SK-N-SH (cell line): ENCODE results near the gene PIP5K1B. TPM values are rescaled to one million over a fixed set of nuclear protein-coding genes. Genes with fewer than 3 reads are reported as not detected.

ENCODE experiments used
- CTCF ChIA-PET: fragments of 300-600, 350-600 bp; formaldehyde crosslinking; extraction: SDS; loops from one replicate; lab custom pipeline; 2021; lab: Yijun Ruan, JAX
- POLR2A ChIA-PET: fragments of 350-600 bp; sonication (Branson Sonifier 250); formaldehyde crosslinking; extraction: SDS; loops from one replicate; lab custom pipeline; 2020; ENCODE audit warnings: antibody characterized with exemption, inconsistent platforms; lab: Yijun Ruan, JAX
- DNase-seq: peaks from one replicate; pipeline ENCODE4 v3.0.0; 2012
- H2AFZ ChIP-seq: fragments of 200-600 bp; sonication (generic); 2 replicates; pipeline ENCODE4 v1.8.1; 2016; ENCODE audit warnings: antibody characterized with exemption, mild to moderate bottlenecking, low read depth
- H3F3A ChIP-seq: fragments of 200-600 bp; sonication (generic); replicated peaks from 2 replicates; pipeline ENCODE3; 2016; ENCODE audit warnings: antibody characterized with exemption, mild to moderate bottlenecking; ENCODE audit not compliant: insufficient read depth
- H3K27ac ChIP-seq, 2 experiments: fragments of 200-500 bp in 1 of 2; fragments of 200-600 bp in 1 of 2; sonication (Bioruptor generic) in 1 of 2; sonication (generic), shearing (Covaris generic) in 1 of 2; 2 replicates each; pipeline versions ENCODE4 v1.5.1 to v1.6.1; 2014 to 2016; ENCODE audit warnings: low read depth in 2 of 2, inconsistent platforms in 1 of 2, low read length in 1 of 2, mild to moderate bottlenecking in 1 of 2, mixed read lengths in 1 of 2
- H3K27me3 ChIP-seq: fragments of 200-600 bp; sonication (generic), shearing (Covaris generic); 2 replicates; pipeline ENCODE4 v1.6.1; 2016; ENCODE audit warnings: mixed run types; ENCODE audit not compliant: insufficient read depth
- H3K36me3 ChIP-seq, 2 experiments: fragments of 200-500 bp in 1 of 2; fragments of 200-600 bp in 1 of 2; sonication (Bioruptor generic) in 1 of 2; sonication (generic) in 1 of 2; replicated peaks in 1 of 2; 2 replicates each; pipeline versions ENCODE3 to v1.5.1; 2014 to 2016; ENCODE audit warnings: low read length in 1 of 2, mild to moderate bottlenecking in 1 of 2; ENCODE audit not compliant: insufficient read depth in 2 of 2, control insufficient read depth in 1 of 2
- H3K4me1 ChIP-seq, 2 experiments: fragments of 200-500 bp in 1 of 2; fragments of 200-600 bp in 1 of 2; sonication (Bioruptor generic) in 1 of 2; sonication (generic), shearing (Covaris generic) in 1 of 2; 2 replicates each; pipeline versions ENCODE4 v1.5.1 to v1.6.1; 2014 to 2016; ENCODE audit warnings: low read depth in 1 of 2, low read length in 1 of 2, mixed run types in 1 of 2; ENCODE audit not compliant: insufficient read depth in 2 of 2, control insufficient read depth in 1 of 2
- H3K4me2 ChIP-seq: fragments of 200-600 bp; sonication (generic), shearing (Covaris generic); 2 replicates; pipeline ENCODE4 v1.6.1; 2017; ENCODE audit warnings: mixed run types
- H3K4me3 ChIP-seq, 2 experiments: fragments of 200-500 bp in 1 of 2; fragments of 200-600 bp in 1 of 2; sonication (Bioruptor generic) in 1 of 2; sonication (generic), shearing (Covaris generic) in 1 of 2; 2 replicates each; pipeline versions ENCODE4 v1.5.1 to v1.8.1; 2014 to 2016; ENCODE audit warnings: low read depth in 2 of 2, inconsistent platforms in 1 of 2, low read length in 1 of 2, mild to moderate bottlenecking in 1 of 2, mixed read lengths in 1 of 2, moderate library complexity in 1 of 2
- H3K79me2 ChIP-seq: fragments of 200-600 bp; sonication (generic); 2 replicates; pipeline ENCODE4 v1.8.1; 2017; ENCODE audit warnings: mild to moderate bottlenecking; ENCODE audit not compliant: insufficient read depth
- H3K9ac ChIP-seq: fragments of 200-600 bp; sonication (generic); 2 replicates; pipeline ENCODE4 v1.6.1; 2017; ENCODE audit warnings: mixed run types
- H3K9me2 ChIP-seq: fragments of 200-600 bp; sonication (generic); 2 replicates; pipeline ENCODE4 v1.6.1; 2017; ENCODE audit warnings: mixed run types
- H3K9me3 ChIP-seq: fragments of 200-600 bp; sonication (generic); 2 replicates; pipeline ENCODE4 v1.6.1; 2017; ENCODE audit warnings: mixed run types, mild to moderate bottlenecking, moderate library complexity
- H4K20me1 ChIP-seq: fragments of 200-600 bp; sonication (generic); 2 replicates; pipeline ENCODE4 v1.6.1; 2017; ENCODE audit warnings: mild to moderate bottlenecking, mixed run types; ENCODE audit not compliant: insufficient read depth
- CHD2 ChIP-seq: fragments of 150-350 bp; IDR thresholded peaks from 2 replicates; pipeline ENCODE4 v1.6.1; 2018; ENCODE audit warnings: low read length; ENCODE audit not compliant: partially characterized antibody
- EP300 ChIP-seq, 2 experiments: IDR thresholded peaks; 2 replicates each; pipeline versions ENCODE4 v1.4.0 to v1.6.1; 2012; ENCODE audit warnings: borderline replicate concordance in 1 of 2, low read depth in 1 of 2, low read length in 1 of 2
- EZH2phosphoT487 ChIP-seq: fragments of 200-600 bp; sonication (generic); IDR thresholded peaks from 2 replicates; pipeline ENCODE4 v1.6.1; 2017; ENCODE audit warnings: low read depth, mixed run types, mild to moderate bottlenecking, antibody characterized with exemption, moderate library complexity, borderline replicate concordance
- FOXJ3 ChIP-seq: sonication (generic); formaldehyde crosslinking; IDR thresholded peaks from 2 replicates; pipeline ENCODE4 v1.5.1; 2020; ENCODE audit warnings: mild to moderate bottlenecking, missing genetic modification reagents
- GATA2 ChIP-seq: sonication (generic); formaldehyde crosslinking; IDR thresholded peaks from 2 replicates; pipeline ENCODE4 v1.5.0; 2020; ENCODE audit warnings: mild to moderate bottlenecking, missing genetic modification reagents
- JUND ChIP-seq: IDR thresholded peaks from 2 replicates; pipeline ENCODE4 v1.4.0; 2012
- MEF2A ChIP-seq: IDR thresholded peaks from 2 replicates; pipeline ENCODE4 v1.4.0; 2012; ENCODE audit warnings: low read depth, borderline replicate concordance
- MXI1 ChIP-seq: IDR thresholded peaks from 2 replicates; pipeline ENCODE4 v1.6.1; 2012; ENCODE audit warnings: mild to moderate bottlenecking, low read depth, low read length, improper control_type of control experiment
- NRF1 ChIP-seq: IDR thresholded peaks from 2 replicates; pipeline ENCODE4 v1.6.1; 2012; ENCODE audit warnings: low read depth, mild to moderate bottlenecking, low read length
- POLR2AphosphoS5 ChIP-seq: IDR thresholded peaks from 2 replicates; pipeline ENCODE4 v1.6.1; 2012; ENCODE audit warnings: low read depth, low read length
- RXRA ChIP-seq: IDR thresholded peaks from 2 replicates; pipeline ENCODE4 v1.4.0; 2012; ENCODE audit warnings: low read depth, mild to moderate bottlenecking, borderline replicate concordance
- SIN3A ChIP-seq: IDR thresholded peaks from 2 replicates; pipeline ENCODE4 v1.6.1; 2012; ENCODE audit warnings: low read depth, mild to moderate bottlenecking, low read length, moderate library complexity, borderline replicate concordance
- TCF12 ChIP-seq: IDR thresholded peaks from 2 replicates; pipeline ENCODE4 v1.4.0; 2012
- YY1 ChIP-seq: IDR thresholded peaks from 2 replicates; pipeline ENCODE4 v1.4.0; 2012; ENCODE audit warnings: low read depth, mild to moderate bottlenecking
- WGBS: methylation state at CpG from one replicate; pipeline ENCODE4 v1.1.6; 2017; ENCODE audit warnings: low lambda C conversion rate; 5-methylcytosine and 5-hydroxymethylcytosine counted together
- polyA plus RNA-seq, 3 experiments: library from polyadenylated mRNA; depleted of rRNA; stranded (reverse); fragments of >200 nt; gene quantifications; 2 replicates each; pipeline ENCODE4 v1.2.3, GENCODE V29; 2012
- TF ChIP-seq, protein P1 (sequence below): fragments of 150-350 bp; IDR thresholded peaks from 2 replicates; pipeline ENCODE4 v1.6.1; 2016; ENCODE audit warnings: mild to moderate bottlenecking, low read depth, low read length
- TF ChIP-seq, protein P2 (sequence below): IDR thresholded peaks from 2 replicates; pipeline ENCODE4 v1.4.0; 2012; ENCODE audit warnings: low read depth, borderline replicate concordance
- TF ChIP-seq, protein P3 (sequence below): IDR thresholded peaks from 2 replicates; pipeline ENCODE4; 2012

Gene PIP5K1B
- polyA plus RNA-seq, 1 of the 3 experiments (the other 2 are of a cell fraction): not detected

DNA sequence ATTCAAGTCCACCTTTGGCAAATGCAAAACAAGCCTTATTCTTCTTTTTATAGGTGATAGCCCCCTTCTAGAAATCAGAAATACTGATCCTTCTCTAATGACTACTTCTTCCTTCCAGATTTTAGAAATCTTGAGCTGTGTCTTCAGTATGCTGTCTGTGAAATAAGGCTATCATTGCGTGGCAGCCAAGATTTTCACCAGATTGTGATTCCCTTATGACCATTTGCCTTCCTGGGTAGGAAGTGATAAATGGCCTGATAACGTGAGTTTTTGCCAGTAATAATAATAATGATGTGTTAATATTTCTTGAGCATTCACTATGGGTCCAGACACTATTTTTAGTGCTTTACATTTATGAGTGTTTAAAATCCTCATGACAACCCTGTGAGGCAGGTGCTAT is 80.9 kb downstream of the PIP5K1B start:
- H3K4me1 ChIP-seq: peaks cover 4 to 7% of the 10 kb centered on the region in 2 experiments; a peak in 3 of 4 replicates

DNA sequence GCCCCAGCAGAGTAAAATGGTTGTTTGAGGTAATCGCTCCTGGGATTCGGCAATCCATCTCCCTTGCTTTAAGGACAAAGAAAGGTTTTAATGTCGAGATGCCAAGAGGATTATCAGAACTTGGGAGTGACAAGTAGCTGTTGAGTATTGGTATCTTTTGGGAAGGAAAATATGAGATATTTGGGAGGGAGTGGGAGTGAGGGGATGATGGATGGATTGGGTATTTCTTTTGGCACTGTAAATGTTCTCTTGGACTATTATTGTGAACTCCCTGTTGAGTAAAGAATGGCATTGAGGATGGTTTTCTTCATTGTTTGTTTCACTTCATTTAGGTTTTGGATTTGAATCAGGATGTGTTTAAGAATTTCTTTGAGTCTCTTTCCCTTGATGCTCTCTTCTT is 86.1 kb downstream of the PIP5K1B start:
- CTCF ChIA-PET: no interaction called here
- WGBS: 21% methylated on average over 3 of the region's 3 CpGs
- H3K4me3 ChIP-seq: no peak overlapping the region

More for the DNA sequence above, 80.9 kb downstream of the PIP5K1B start:
- Histone ChIP-seq H2AFZ (no peak overlapping the region), H3K9me2 (no peaks in the 10 kb centered on the region), H3K27me3 (peaks cover 4% of the 10 kb centered on the region; the same call in 1 of the 2 replicates), H3K9ac (no peak overlapping the region), H4K20me1 (no peaks in the 10 kb centered on the region; the same call in 1 of the 2 replicates), H3K4me2 (no peak overlapping the region), H3K36me3 (no peaks in the 10 kb centered on the region), H3F3A (no peaks in the 10 kb centered on the region), H3K4me3 (no peak overlapping the region), H3K79me2 (peaks cover 15% of the 10 kb centered on the region; the same call in 1 of the 2 replicates), H3K9me3 (no peaks in the 10 kb centered on the region), H3K27ac (no peak overlapping the region)
- WGBS: 62% methylated on average over 2 of the region's 2 CpGs
- ChIA-PET CTCF (no interaction called here), POLR2A (no interaction called here)
- TF ChIP-seq NRF1: no peak
- no peak for TF ChIP-seq RXRA
- TF ChIP-seq, protein P1, sequence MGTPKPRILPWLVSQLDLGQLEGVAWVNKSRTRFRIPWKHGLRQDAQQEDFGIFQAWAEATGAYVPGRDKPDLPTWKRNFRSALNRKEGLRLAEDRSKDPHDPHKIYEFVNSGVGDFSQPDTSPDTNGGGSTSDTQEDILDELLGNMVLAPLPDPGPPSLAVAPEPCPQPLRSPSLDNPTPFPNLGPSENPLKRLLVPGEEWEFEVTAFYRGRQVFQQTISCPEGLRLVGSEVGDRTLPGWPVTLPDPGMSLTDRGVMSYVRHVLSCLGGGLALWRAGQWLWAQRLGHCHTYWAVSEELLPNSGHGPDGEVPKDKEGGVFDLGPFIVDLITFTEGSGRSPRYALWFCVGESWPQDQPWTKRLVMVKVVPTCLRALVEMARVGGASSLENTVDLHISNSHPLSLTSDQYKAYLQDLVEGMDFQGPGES: no peak
- no peak for TF ChIP-seq JUND
- DNase-seq: no peak

DNA sequence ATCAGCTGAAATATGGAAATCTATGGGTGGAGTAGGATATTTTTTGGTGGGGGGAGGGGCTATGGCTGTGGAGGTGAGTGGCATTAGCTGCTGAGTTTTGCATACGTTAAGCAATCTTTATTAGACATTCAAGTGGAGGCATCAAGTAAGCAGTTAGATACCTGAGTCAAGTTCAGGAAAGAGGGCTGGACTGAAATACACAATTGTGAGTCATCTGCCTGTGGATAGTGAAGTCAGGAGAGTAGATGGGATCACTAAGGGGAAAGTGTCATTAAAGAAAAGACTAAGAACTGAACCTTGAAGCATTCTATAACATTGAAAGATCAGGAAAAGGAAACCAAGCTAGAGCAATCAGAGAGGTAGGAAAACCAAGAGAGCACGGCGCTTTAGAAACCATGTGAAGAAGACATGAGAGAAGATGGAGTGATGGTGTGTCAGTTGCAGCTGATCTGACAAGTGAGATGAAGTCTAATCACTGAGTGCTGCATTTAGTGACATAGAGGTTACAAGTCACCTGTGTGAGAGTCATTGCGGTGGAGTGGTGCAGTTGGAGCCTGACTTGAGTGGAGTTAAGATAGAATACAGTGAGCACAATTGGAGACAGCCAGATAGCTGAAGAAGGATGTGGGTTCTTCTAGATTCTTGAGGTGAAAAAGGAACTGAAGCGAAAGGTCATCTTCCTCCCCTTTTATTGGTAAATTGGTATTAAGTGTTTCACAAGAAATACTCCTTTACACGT is 88.7 kb downstream of the PIP5K1B start:
- Histone ChIP-seq H3K9me2 (no peaks in the 10 kb centered on the region), H3K79me2 (no peaks in the 10 kb centered on the region), H4K20me1 (no peaks in the 10 kb centered on the region), H3F3A (no peaks in the 10 kb centered on the region), H3K36me3 (no peaks in the 10 kb centered on the region), H3K9me3 (no peaks in the 10 kb centered on the region), H3K27me3 (peaks cover 9% of the 10 kb centered on the region), H3K4me1 (no peaks in the 10 kb centered on the region), H3K9ac (no peak overlapping the region), H3K4me3 (no peak overlapping the region), H2AFZ (no peak overlapping the region), H3K27ac (no peak overlapping the region), H3K4me2 (no peak overlapping the region)
- 24% methylated on average over 6 of the region's 6 CpGs for WGBS
- ChIA-PET CTCF (no interaction called here), POLR2A (no interaction called here)
- DNase-seq: no peak
- TF ChIP-seq MEF2A: no peak
- TF ChIP-seq, protein P2, sequence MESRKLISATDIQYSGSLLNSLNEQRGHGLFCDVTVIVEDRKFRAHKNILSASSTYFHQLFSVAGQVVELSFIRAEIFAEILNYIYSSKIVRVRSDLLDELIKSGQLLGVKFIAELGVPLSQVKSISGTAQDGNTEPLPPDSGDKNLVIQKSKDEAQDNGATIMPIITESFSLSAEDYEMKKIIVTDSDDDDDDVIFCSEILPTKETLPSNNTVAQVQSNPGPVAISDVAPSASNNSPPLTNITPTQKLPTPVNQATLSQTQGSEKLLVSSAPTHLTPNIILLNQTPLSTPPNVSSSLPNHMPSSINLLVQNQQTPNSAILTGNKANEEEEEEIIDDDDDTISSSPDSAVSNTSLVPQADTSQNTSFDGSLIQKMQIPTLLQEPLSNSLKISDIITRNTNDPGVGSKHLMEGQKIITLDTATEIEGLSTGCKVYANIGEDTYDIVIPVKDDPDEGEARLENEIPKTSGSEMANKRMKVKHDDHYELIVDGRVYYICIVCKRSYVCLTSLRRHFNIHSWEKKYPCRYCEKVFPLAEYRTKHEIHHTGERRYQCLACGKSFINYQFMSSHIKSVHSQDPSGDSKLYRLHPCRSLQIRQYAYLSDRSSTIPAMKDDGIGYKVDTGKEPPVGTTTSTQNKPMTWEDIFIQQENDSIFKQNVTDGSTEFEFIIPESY: no peak
- TF ChIP-seq, protein P3, sequence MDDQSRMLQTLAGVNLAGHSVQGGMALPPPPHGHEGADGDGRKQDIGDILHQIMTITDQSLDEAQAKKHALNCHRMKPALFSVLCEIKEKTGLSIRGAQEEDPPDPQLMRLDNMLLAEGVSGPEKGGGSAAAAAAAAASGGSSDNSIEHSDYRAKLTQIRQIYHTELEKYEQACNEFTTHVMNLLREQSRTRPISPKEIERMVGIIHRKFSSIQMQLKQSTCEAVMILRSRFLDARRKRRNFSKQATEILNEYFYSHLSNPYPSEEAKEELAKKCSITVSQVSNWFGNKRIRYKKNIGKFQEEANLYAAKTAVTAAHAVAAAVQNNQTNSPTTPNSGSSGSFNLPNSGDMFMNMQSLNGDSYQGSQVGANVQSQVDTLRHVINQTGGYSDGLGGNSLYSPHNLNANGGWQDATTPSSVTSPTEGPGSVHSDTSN: no peak
- no peak for TF ChIP-seq EZH2phosphoT487
- no peak for TF ChIP-seq CHD2
- TF ChIP-seq FOXJ3 (CRISPR knock-in tag): no peak
- TF ChIP-seq POLR2AphosphoS5: no peak
- TF ChIP-seq, protein P1: no peak
- TF ChIP-seq TCF12: no peak
- no peak for TF ChIP-seq EP300 (IDR thresholded peaks at IDR 0.05; ENCODE audit: borderline replicate concordance in 1 of 2, low read depth in 1 of 2, low read length in 1 of 2)
- no peak for TF ChIP-seq YY1
- TF ChIP-seq SIN3A: no peak

More for the DNA sequence above, 86.1 kb downstream of the PIP5K1B start:
- Histone ChIP-seq H3K36me3 (no peaks in the 10 kb centered on the region), H3K9me3 (no peaks in the 10 kb centered on the region), H3K27me3 (peaks cover 9% of the 10 kb centered on the region; the same call in 1 of the 2 replicates), H3K9me2 (no peaks in the 10 kb centered on the region), H3F3A (no peaks in the 10 kb centered on the region), H3K27ac (no peak overlapping the region), H3K4me1 (no peaks in the 10 kb centered on the region), H2AFZ (no peak overlapping the region), H3K79me2 (no peaks in the 10 kb centered on the region), H4K20me1 (no peaks in the 10 kb centered on the region), H3K4me2 (no peak overlapping the region), H3K9ac (no peak overlapping the region)
- no peak for TF ChIP-seq GATA2
- TF ChIP-seq MXI1: no peak
- no peak for TF ChIP-seq EZH2phosphoT487
- no peak for DNase-seq
- POLR2A ChIA-PET: no interaction called here
